ENCODE data around the gene MDC1.

Gene MDC1

GRCh38 chr6:30688569-30688968 lies 28.5 kb downstream of the MDC1 start:
- Histone ChIP-seq H3K36me3 (ENCODE audit: insufficient read depth, low read length) (no peaks in the 10 kb centered on the region), H3K4me2 (ENCODE audit: low read depth, low read length, poor library complexity, severe bottlenecking) (peak overlapping the region; percentile 97), H3K79me2 (ENCODE audit: insufficient read depth, low read length) (peaks cover 70% of the 10 kb centered on the region), H3F3A (ENCODE audit: low read depth) (no peaks in the 10 kb centered on the region), H3K9me3 (ENCODE audit: insufficient read depth, low read depth, low read length) (no peaks in the 10 kb centered on the region), H3K4me3 (ENCODE audit: low read length, poor library complexity, severe bottlenecking) (peak overlapping the region; percentile 97), H2AFZ (ENCODE audit: low read length) (no peak overlapping the region), H4K20me1 (ENCODE audit: insufficient read depth, low read length, poor library complexity, severe bottlenecking) (peaks cover 15% of the 10 kb centered on the region), H3K9me2 (replicated peaks; ENCODE audit: low read depth, low read length) (no peaks in the 10 kb centered on the region), H3K27me3 (ENCODE audit: insufficient read depth, low read length, poor library complexity, severe bottlenecking) (no peaks in the 10 kb centered on the region), H3K4me1 (ENCODE audit: insufficient read depth, low read length, poor library complexity, severe bottlenecking) (peaks cover 52% of the 10 kb centered on the region), H3K9ac (ENCODE audit: low read depth, low read length, poor library complexity, severe bottlenecking) (peak overlapping the region; percentile 96)
- TF ChIP-seq EZH2phosphoT487 (IDR thresholded peaks at IDR 0.05; ENCODE audit: borderline replicate concordance): no peak
- peak; percentile 19; the same call in 1 of the 2 replicates for TF ChIP-seq CTCF (conservative IDR thresholded peaks at IDR 0.05; ENCODE audit: low read length)

DNA sequence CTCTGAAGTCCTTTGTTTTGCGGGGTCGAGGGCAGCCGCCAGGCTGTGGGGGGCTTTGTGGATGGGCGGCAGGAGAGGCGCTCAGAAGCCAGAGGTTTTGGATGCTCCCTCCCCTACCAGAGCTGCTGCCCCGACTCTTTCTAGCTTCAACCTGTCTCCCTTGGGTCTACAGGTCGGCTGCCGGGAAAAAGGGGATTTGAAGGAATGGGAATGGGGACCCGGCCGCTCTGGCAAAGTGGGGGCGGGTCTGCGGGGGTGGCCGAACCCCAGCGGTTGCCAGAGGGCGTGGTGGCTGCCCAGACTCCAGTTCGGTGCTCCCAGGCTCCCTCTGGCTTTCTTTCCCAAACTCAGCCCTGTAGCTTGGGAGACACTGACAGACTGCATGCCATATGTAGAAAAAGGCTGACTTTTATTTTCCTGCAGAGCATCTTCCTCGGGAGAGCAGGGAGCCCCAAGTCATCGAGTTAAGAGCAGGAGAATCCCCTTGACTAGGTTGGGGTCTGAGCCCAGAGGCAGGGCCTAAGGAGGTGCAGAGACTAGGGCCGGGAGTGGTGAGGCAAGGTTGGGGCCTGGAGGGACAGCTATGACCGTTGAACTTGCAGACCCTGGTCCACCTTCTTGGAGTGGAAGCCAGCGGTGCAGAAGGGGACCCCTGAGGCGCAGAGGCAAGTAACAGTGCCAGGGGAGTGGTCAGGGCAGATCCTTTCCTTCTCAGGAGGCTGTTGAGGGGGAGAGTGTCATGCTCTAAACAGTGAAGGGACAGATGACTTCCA lies 29.2 kb downstream of the MDC1 start:
- Histone ChIP-seq H4K20me1 (ENCODE audit: insufficient read depth, low read length, poor library complexity, severe bottlenecking) (peaks cover 17% of the 10 kb centered on the region), H3K4me2 (ENCODE audit: low read depth, low read length, poor library complexity, severe bottlenecking) (peak overlapping the region; percentile 97), H3K36me3 (ENCODE audit: insufficient read depth, low read length) (no peaks in the 10 kb centered on the region), H2AFZ (ENCODE audit: low read length) (0 out of 2 replicates have a peak overlapping the region, but pooled peaks have one; percentile 26), H3K9ac (ENCODE audit: low read depth, low read length, poor library complexity, severe bottlenecking) (peak overlapping the region; percentile 96), H3K27me3 (ENCODE audit: insufficient read depth, low read length, poor library complexity, severe bottlenecking) (no peaks in the 10 kb centered on the region), H3K79me2 (ENCODE audit: insufficient read depth, low read length) (peaks cover 77% of the 10 kb centered on the region), H3K9me2 (replicated peaks; ENCODE audit: low read depth, low read length) (no peaks in the 10 kb centered on the region), H3K4me1 (ENCODE audit: insufficient read depth, low read length, poor library complexity, severe bottlenecking) (peaks cover 54% of the 10 kb centered on the region), H3K9me3 (ENCODE audit: insufficient read depth, low read depth, low read length) (no peaks in the 10 kb centered on the region), H3F3A (ENCODE audit: low read depth) (peaks cover 4% of the 10 kb centered on the region), H3K4me3 (ENCODE audit: low read length, poor library complexity, severe bottlenecking) (peak overlapping the region; percentile 97)
- TF ChIP-seq CTCF (conservative IDR thresholded peaks at IDR 0.05; ENCODE audit: low read length): no peak
- TF ChIP-seq EZH2phosphoT487 (IDR thresholded peaks at IDR 0.05; ENCODE audit: borderline replicate concordance): no peak

DNA sequence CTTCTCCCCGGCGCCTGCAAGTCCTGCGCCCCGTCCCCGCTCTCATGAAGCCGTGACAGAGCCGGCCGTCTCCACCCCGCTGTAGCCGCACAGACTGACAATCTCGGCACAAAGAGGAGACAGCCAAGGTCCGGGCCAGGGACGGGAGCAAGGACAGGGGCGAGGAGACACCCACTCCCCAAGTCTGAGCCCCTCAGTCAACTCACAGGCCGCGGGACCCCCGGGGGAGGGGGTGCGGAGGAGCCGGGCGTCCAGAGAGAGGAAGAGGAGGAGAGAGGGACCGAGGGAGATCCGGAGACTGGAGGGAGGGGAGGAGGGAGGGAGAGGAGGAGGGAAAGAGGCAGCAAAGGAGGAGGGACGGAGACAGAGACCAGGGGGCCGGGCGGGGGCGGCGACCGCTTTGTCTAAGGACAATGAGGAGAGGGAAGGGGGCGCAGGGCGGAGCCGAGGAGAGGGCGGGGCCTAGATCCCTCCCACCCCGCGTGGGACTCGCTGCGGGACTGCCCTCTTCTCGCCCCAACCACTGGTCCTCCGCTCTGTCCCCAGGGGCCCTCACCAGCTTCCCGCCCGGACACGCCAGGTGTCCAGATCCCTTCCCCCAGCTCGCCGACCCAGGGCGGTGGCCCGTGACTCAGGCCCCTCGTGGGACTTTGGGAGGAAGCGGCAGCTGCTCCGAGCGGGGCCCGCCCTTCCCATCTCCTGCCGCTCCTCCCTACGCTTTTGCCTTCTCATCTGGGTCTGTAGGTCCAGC lies 30.0 kb downstream of the MDC1 start:
- TF ChIP-seq EZH2phosphoT487 (IDR thresholded peaks at IDR 0.05; ENCODE audit: borderline replicate concordance): no peak
- no peak for TF ChIP-seq CTCF (conservative IDR thresholded peaks at IDR 0.05; ENCODE audit: low read length)
- H3K9me3 ChIP-seq (ENCODE audit: insufficient read depth, low read depth, low read length): no peaks in the 10 kb centered on the region
- H3F3A ChIP-seq (ENCODE audit: low read depth): peaks cover 5% of the 10 kb centered on the region
- H3K79me2 ChIP-seq (ENCODE audit: insufficient read depth, low read length): peaks cover 81% of the 10 kb centered on the region
- no peaks in the 10 kb centered on the region for H3K27me3 ChIP-seq (ENCODE audit: insufficient read depth, low read length, poor library complexity, severe bottlenecking)
- no peaks in the 10 kb centered on the region for H3K9me2 ChIP-seq (replicated peaks; ENCODE audit: low read depth, low read length)
- H2AFZ ChIP-seq (ENCODE audit: low read length): 0 out of 2 replicates have a peak overlapping the region, but pooled peaks have one; percentile 26
- H3K4me2 ChIP-seq (ENCODE audit: low read depth, low read length, poor library complexity, severe bottlenecking): peak overlapping the region; percentile 97
- H3K4me3 ChIP-seq (ENCODE audit: low read length, poor library complexity, severe bottlenecking): peak overlapping the region; percentile 97
- H3K4me1 ChIP-seq (ENCODE audit: insufficient read depth, low read length, poor library complexity, severe bottlenecking): peaks cover 58% of the 10 kb centered on the region
- peaks cover 20% of the 10 kb centered on the region for H4K20me1 ChIP-seq (ENCODE audit: insufficient read depth, low read length, poor library complexity, severe bottlenecking)
- H3K36me3 ChIP-seq (ENCODE audit: insufficient read depth, low read length): no peaks in the 10 kb centered on the region
- H3K9ac ChIP-seq (ENCODE audit: low read depth, low read length, poor library complexity, severe bottlenecking): peak overlapping the region; percentile 96

All from Loucy (cell line).